IMR-90 (cell line): ENCODE measurements around the gene GPC6. TPM values are rescaled to one million over a fixed set of nuclear protein-coding genes. Genes with fewer than 3 reads are reported as not detected.

Source experiments
- ATAC-seq: fragments of 200-7000 bp; cut with Tn5 transposase; 2 replicates; pipeline ENCODE4 v1.9.1; 2020; ENCODE audit warnings: low read depth, mild to moderate bottlenecking, moderate library complexity
- BruUV-seq: library from RNA; stranded (reverse); fragments of 400-500 nt; replicated peaks from 2 replicates; lab custom pipeline; 2021; lab: Mats Ljungman, UMichigan
- CTCF ChIA-PET: fragments of 300-600 bp; formaldehyde crosslinking; extraction: SDS; loops from one replicate; lab custom pipeline; 2021; ENCODE audit warnings: antibody characterized with exemption; lab: Yijun Ruan, JAX
- POLR2A ChIA-PET: fragments of 300-600 bp; sonication (Branson Sonifier 250); formaldehyde crosslinking; loops from one replicate; lab custom pipeline; 2022; ENCODE audit warnings: antibody characterized with exemption; ENCODE audit not compliant: unreplicated experiment; lab: Charles Lee
- DNase-seq: peaks from one replicate; pipeline ENCODE4 v3.0.0; 2013
- H2AFZ ChIP-seq: replicated peaks from 2 replicates; pipeline ENCODE3; 2013; ENCODE audit warnings: low read length, mild to moderate bottlenecking; ENCODE audit not compliant: poor library complexity
- H2AK5ac ChIP-seq: 2 replicates; pipeline ENCODE4 v1.6.1; 2013; ENCODE audit warnings: low read depth, low read length, inconsistent platforms
- H2AK9ac ChIP-seq: replicated peaks from 2 replicates; pipeline ENCODE3; 2013; ENCODE audit warnings: mild to moderate bottlenecking, low read depth, low read length, moderate library complexity; ENCODE audit not compliant: poor library complexity
- H2BK120ac ChIP-seq: 2 replicates; pipeline ENCODE4 v1.6.1; 2013; ENCODE audit warnings: low read depth, low read length, inconsistent platforms
- H2BK15ac ChIP-seq: 3 replicates; pipeline ENCODE4 v1.6.1; 2013; ENCODE audit warnings: low read depth, low read length, inconsistent platforms
- H2BK20ac ChIP-seq: 2 replicates; pipeline ENCODE4 v1.6.1; 2013; ENCODE audit warnings: low read depth, mild to moderate bottlenecking, inconsistent platforms, low read length, moderate library complexity
- H2BK5ac ChIP-seq: 2 replicates; pipeline ENCODE4 v1.6.1; 2013; ENCODE audit warnings: mild to moderate bottlenecking, low read depth, low read length, inconsistent platforms; ENCODE audit not compliant: poor library complexity, severe bottlenecking
- H3K14ac ChIP-seq: replicated peaks from 2 replicates; pipeline ENCODE4 v1.6.1; 2013; ENCODE audit warnings: low read depth, low read length, inconsistent platforms
- H3K18ac ChIP-seq: 2 replicates; pipeline ENCODE4 v1.6.1; 2013; ENCODE audit warnings: low read depth, low read length, control low read depth
- H3K23ac ChIP-seq: 2 replicates; pipeline ENCODE4 v1.6.1; 2013; ENCODE audit warnings: low read depth, low read length, inconsistent platforms
- H3K27ac ChIP-seq: 2 replicates; pipeline ENCODE4 v1.5.1; 2013; ENCODE audit warnings: mild to moderate bottlenecking, control low read depth, low read length; ENCODE audit not compliant: insufficient read depth
- H3K27me3 ChIP-seq: 2 replicates; pipeline ENCODE4 v1.6.1; 2013; ENCODE audit warnings: low read length; ENCODE audit not compliant: control insufficient read depth, insufficient read depth
- H3K36me3 ChIP-seq: 2 replicates; pipeline ENCODE4 v1.6.1; 2013; ENCODE audit warnings: low read length, mixed read lengths; ENCODE audit not compliant: control insufficient read depth, insufficient read depth
- H3K4ac ChIP-seq: 2 replicates; pipeline ENCODE4 v1.6.1; 2013; ENCODE audit warnings: low read depth, low read length, inconsistent platforms
- H3K4me1 ChIP-seq: 2 replicates; pipeline ENCODE4 v1.6.1; 2013; ENCODE audit warnings: low read length, mixed read lengths; ENCODE audit not compliant: control insufficient read depth, insufficient read depth
- H3K4me2 ChIP-seq: 2 replicates; pipeline ENCODE4 v1.6.1; 2013; ENCODE audit warnings: low read depth, mild to moderate bottlenecking, control low read depth, low read length, moderate library complexity
- H3K4me3 ChIP-seq: 2 replicates; pipeline ENCODE4 v1.5.1; 2013; ENCODE audit warnings: low read depth, mild to moderate bottlenecking, control low read depth, low read length, moderate library complexity; ENCODE audit not compliant: insufficient read depth
- H3K56ac ChIP-seq: 2 replicates; pipeline ENCODE4 v1.6.1; 2013; ENCODE audit warnings: low read length, inconsistent platforms; ENCODE audit not compliant: insufficient read depth; ENCODE audit errors: extremely low read depth
- H3K79me1 ChIP-seq, 2 experiments: 2 replicates each; pipeline ENCODE4 v1.6.1; 2013; ENCODE audit warnings: low read length in 2 of 2, inconsistent platforms in 1 of 2, low read depth in 1 of 2
- H3K9ac ChIP-seq: 2 replicates; pipeline ENCODE4 v1.6.1; 2013; ENCODE audit warnings: low read depth, low read length, control low read depth
- H3K9me1 ChIP-seq: 2 replicates; pipeline ENCODE4 v1.6.1; 2013; ENCODE audit warnings: low read length, inconsistent platforms; ENCODE audit not compliant: insufficient read depth
- H3K9me3 ChIP-seq: 2 replicates; pipeline ENCODE4 v1.6.1; 2013; ENCODE audit warnings: low read length; ENCODE audit not compliant: control insufficient read depth, insufficient read depth
- H4K20me1 ChIP-seq: 2 replicates; pipeline ENCODE4 v1.6.1; 2013; ENCODE audit warnings: low read length, inconsistent platforms; ENCODE audit not compliant: insufficient read depth
- H4K5ac ChIP-seq: 2 replicates; pipeline ENCODE4 v1.6.1; 2013; ENCODE audit warnings: mild to moderate bottlenecking, low read depth, low read length, control low read depth
- H4K8ac ChIP-seq, 2 experiments: 2 replicates each; pipeline ENCODE4 v1.6.1; 2013; ENCODE audit warnings: low read depth in 2 of 2, low read length in 2 of 2, control low read depth in 1 of 2, inconsistent platforms in 1 of 2
- H4K91ac ChIP-seq: 2 replicates; pipeline ENCODE4 v1.6.1; 2013; ENCODE audit warnings: low read depth, low read length, inconsistent platforms; ENCODE audit not compliant: insufficient read depth
- FOS ChIP-seq: fragments of 150-350 bp; IDR thresholded peaks from 2 replicates; pipeline ENCODE4 v1.6.1; 2016; ENCODE audit warnings: low read depth, low read length
- MAFK ChIP-seq: IDR thresholded peaks from 2 replicates; pipeline ENCODE4 v1.6.1; 2012; ENCODE audit warnings: low read depth, low read length, improper control_type of control experiment
- POLR2A ChIP-seq: IDR thresholded peaks from 2 replicates; pipeline ENCODE4 v1.6.1; 2012; ENCODE audit warnings: mild to moderate bottlenecking, low read depth, low read length
- WGBS, 2 experiments: methylation state at CpG; one replicate each; pipeline versions ENCODE4 v1.1.5 to v1.1.7; 2013; ENCODE audit warnings: missing lambda C conversion rate in 2 of 2; ENCODE audit not compliant: insufficient read length in 1 of 2; ENCODE audit errors: extremely low coverage in 2 of 2; 5-methylcytosine and 5-hydroxymethylcytosine counted together
- dilution Hi-C: fragments of 300-500 bp; cut with HindIII; formaldehyde crosslinking; loops from one replicate; pipeline ENCODE4 v1.14.3; 2018; ENCODE audit warnings: low sequenced_read_pairs; ENCODE audit not compliant: unreplicated experiment
- in situ Hi-C: fragments of 300-500 bp; cut with MboI; formaldehyde crosslinking; loops from 3 replicates; pipeline ENCODE4 v1.14.3; 2019; ENCODE audit warnings: low sequenced_read_pairs, inconsistent platforms, mixed read lengths
- intact Hi-C: fragments of 100-400 bp; cut with micrococcal nuclease; formaldehyde crosslinking; loops from 2 replicates; pipeline ENCODE4 v1.10.0; 2022
- polyA plus RNA-seq, 3 experiments: library from polyadenylated mRNA; depleted of rRNA; stranded (reverse); fragments of >200 nt; gene quantifications; 2 replicates each; pipeline ENCODE4 v1.2.3, GENCODE V29; 2012; ENCODE audit warnings: low replicate concordance in 1 of 3
- total RNA-seq: library from RNA; depleted of rRNA; stranded (reverse); fragments of >200 nt; gene quantifications from 2 replicates; pipeline ENCODE4 v1.2.3, GENCODE V29; 2012

The GPC6 gene
- total and polyA plus RNA-seq, 2 of the 4 experiments (the other 2 are of a cell fraction): 14.9 to 39.4 TPM

- no peak overlapping the region for H2AK5ac ChIP-seq
- POLR2A ChIA-PET: no interaction called here
- H3K36me3 ChIP-seq: no peaks in the 10 kb centered on the region
These were observed 62.4 kb downstream of the GPC6 start for GRCh38 chr13:93289053-93289452.

More at GRCh38 chr13:93289053-93289452, 62.4 kb downstream of the GPC6 start:
- no peak overlapping the region for H3K56ac ChIP-seq
- H2BK15ac ChIP-seq: no peak overlapping the region
- H3K23ac ChIP-seq: no peak overlapping the region
- ATAC-seq (no peak), DNase-seq (peak; percentile 8)
- H3K9me3 ChIP-seq: no peaks in the 10 kb centered on the region
- H4K8ac ChIP-seq: no peak overlapping the region
- H3K27me3 ChIP-seq: no peaks in the 10 kb centered on the region
- H4K5ac ChIP-seq: no peak overlapping the region
- H3K4me2 ChIP-seq: no peak overlapping the region
- no peak for TF ChIP-seq FOS
- TF ChIP-seq MAFK: no peak
- TF ChIP-seq POLR2A: no peak
- no peak overlapping the region for H2BK20ac ChIP-seq
- BruUV-seq: no TSS peak
- no peak overlapping the region for H3K27ac ChIP-seq
- no peak overlapping the region for H3K14ac ChIP-seq
- intact Hi-C loops: no loop called here
- no peak overlapping the region for H2BK120ac ChIP-seq
- no peak overlapping the region for H2BK5ac ChIP-seq
- no peaks in the 10 kb centered on the region for H3K9me1 ChIP-seq
- no peak overlapping the region for H4K91ac ChIP-seq
- peaks cover 0 to 7% of the 10 kb centered on the region in 2 experiments; a peak in 2 of 4 replicates for H3K79me1 ChIP-seq
- in situ Hi-C loops: no loop called here
- H2AK9ac ChIP-seq: no peak overlapping the region
- no peak overlapping the region for H3K4ac ChIP-seq
- H3K18ac ChIP-seq: no peak overlapping the region
- H3K4me3 ChIP-seq: no peak overlapping the region
- H3K9ac ChIP-seq: no peak overlapping the region
- no peaks in the 10 kb centered on the region for H4K20me1 ChIP-seq
- dilution Hi-C loops: no loop called here
- no CpG with 5 or more reads among the region's 4 CpGs for WGBS, 2 experiments
- no peaks in the 10 kb centered on the region for H3K4me1 ChIP-seq
- CTCF ChIA-PET: no interaction called here
- no peak overlapping the region for H2AFZ ChIP-seq
